GM23248 (cell line): ENCODE results near the gene LSS. TPM values are rescaled to one million over a fixed set of nuclear protein-coding genes. Genes with fewer than 3 reads are reported as not detected.

Source experiments
- DNase-seq: peaks from one replicate; pipeline ENCODE4 v3.0.0-alpha.2; 2015
- H2AFZ ChIP-seq: fragments of 200-600 bp; sonication (generic); 2 replicates; pipeline ENCODE4 v1.6.1; 2016; ENCODE audit warnings: antibody characterized with exemption
- H3F3A ChIP-seq: fragments of 200-600 bp; sonication (generic); 2 replicates; pipeline ENCODE4 v1.6.1; 2016; ENCODE audit warnings: mild to moderate bottlenecking, antibody characterized with exemption, mixed run types; ENCODE audit not compliant: insufficient read depth
- H3K27ac ChIP-seq: fragments of 200-600 bp; sonication (generic); 2 replicates; pipeline ENCODE4 v1.5.1; 2016; ENCODE audit warnings: mild to moderate bottlenecking
- H3K27me3 ChIP-seq: fragments of 200-600 bp; sonication (generic); replicated peaks from 2 replicates; pipeline ENCODE4 v1.6.1; 2016; ENCODE audit warnings: mild to moderate bottlenecking; ENCODE audit not compliant: insufficient read depth
- H3K36me3 ChIP-seq: fragments of 200-600 bp; sonication (generic); 2 replicates; pipeline ENCODE4 v1.6.1; 2016; ENCODE audit warnings: low read depth, mild to moderate bottlenecking
- H3K4me1 ChIP-seq: fragments of 200-600 bp; sonication (generic); 2 replicates; pipeline ENCODE4 v1.6.1; 2016; ENCODE audit warnings: mild to moderate bottlenecking; ENCODE audit not compliant: insufficient read depth
- H3K4me2 ChIP-seq: fragments of 200-600 bp; sonication (generic); one replicate; pipeline ENCODE4 v1.6.1; 2016; ENCODE audit warnings: mild to moderate bottlenecking; ENCODE audit not compliant: unreplicated experiment
- H3K4me3 ChIP-seq: fragments of 200-600 bp; sonication (generic); 2 replicates; pipeline ENCODE4 v1.5.1; 2016; ENCODE audit warnings: mild to moderate bottlenecking
- H3K79me2 ChIP-seq: fragments of 200-600 bp; sonication (generic); 2 replicates; pipeline ENCODE4 v1.6.1; 2016; ENCODE audit warnings: mild to moderate bottlenecking; ENCODE audit not compliant: insufficient read depth
- H3K9ac ChIP-seq: fragments of 200-600 bp; sonication (generic); 2 replicates; pipeline ENCODE4 v1.6.1; 2016; ENCODE audit warnings: mild to moderate bottlenecking
- H3K9me2 ChIP-seq: fragments of 200-600 bp; sonication (generic); 2 replicates; pipeline ENCODE4 v1.6.1; 2016; ENCODE audit warnings: mixed run types, mild to moderate bottlenecking, moderate library complexity; ENCODE audit not compliant: insufficient read depth
- H3K9me3 ChIP-seq: fragments of 200-600 bp; sonication (generic); one replicate; pipeline ENCODE4 v1.6.1; 2017; ENCODE audit warnings: low read depth
- H4K20me1 ChIP-seq: fragments of 200-600 bp; sonication (generic); 2 replicates; pipeline ENCODE4 v1.6.0; 2016; ENCODE audit not compliant: insufficient read depth
- EZH2 ChIP-seq: fragments of 200-600 bp; sonication (generic); IDR thresholded peaks from 2 replicates; pipeline ENCODE4 v1.6.1; 2018; ENCODE audit warnings: antibody characterized with exemption, mild to moderate bottlenecking; ENCODE audit not compliant: insufficient read depth, poor library complexity, severe bottlenecking
- EZH2phosphoT487 ChIP-seq: fragments of 200-600 bp; sonication (generic); IDR thresholded peaks from 2 replicates; pipeline ENCODE4 v1.6.1; 2018; ENCODE audit warnings: antibody characterized with exemption, moderate library complexity, mild to moderate bottlenecking, low read depth; ENCODE audit not compliant: insufficient read depth
- WGBS, 2 experiments: methylation state at CpG; one replicate each; pipeline ENCODE4 v1.1.6; 2015 to 2017; ENCODE audit warnings: low lambda C conversion rate in 2 of 2, low coverage in 1 of 2; ENCODE audit errors: missing lambda C conversion rate in 2 of 2; 5-methylcytosine and 5-hydroxymethylcytosine counted together
- in situ Hi-C: fragments of 300-500 bp; cut with MboI; formaldehyde crosslinking; loops from 2 replicates; pipeline ENCODE4 v1.15.0; 2020
- polyA plus RNA-seq: library from polyadenylated mRNA; unstranded; fragments of >200 nt; fragmentation: Nextera tagmentation; extraction: Ambion mirVana; gene quantifications from 2 replicates; pipeline ENCODE4 v1.2.1, GENCODE V29; 2016
- total RNA-seq: library from RNA; depleted of rRNA; stranded (reverse); fragments of >200 nt; shearing (Covaris generic); gene quantifications from 2 replicates; pipeline ENCODE4 v1.2.3, GENCODE V29; 2014

Gene LSS
- total and polyA plus RNA-seq, 2 experiments from 2014 or later: 28.0 to 41.1 TPM

DNA sequence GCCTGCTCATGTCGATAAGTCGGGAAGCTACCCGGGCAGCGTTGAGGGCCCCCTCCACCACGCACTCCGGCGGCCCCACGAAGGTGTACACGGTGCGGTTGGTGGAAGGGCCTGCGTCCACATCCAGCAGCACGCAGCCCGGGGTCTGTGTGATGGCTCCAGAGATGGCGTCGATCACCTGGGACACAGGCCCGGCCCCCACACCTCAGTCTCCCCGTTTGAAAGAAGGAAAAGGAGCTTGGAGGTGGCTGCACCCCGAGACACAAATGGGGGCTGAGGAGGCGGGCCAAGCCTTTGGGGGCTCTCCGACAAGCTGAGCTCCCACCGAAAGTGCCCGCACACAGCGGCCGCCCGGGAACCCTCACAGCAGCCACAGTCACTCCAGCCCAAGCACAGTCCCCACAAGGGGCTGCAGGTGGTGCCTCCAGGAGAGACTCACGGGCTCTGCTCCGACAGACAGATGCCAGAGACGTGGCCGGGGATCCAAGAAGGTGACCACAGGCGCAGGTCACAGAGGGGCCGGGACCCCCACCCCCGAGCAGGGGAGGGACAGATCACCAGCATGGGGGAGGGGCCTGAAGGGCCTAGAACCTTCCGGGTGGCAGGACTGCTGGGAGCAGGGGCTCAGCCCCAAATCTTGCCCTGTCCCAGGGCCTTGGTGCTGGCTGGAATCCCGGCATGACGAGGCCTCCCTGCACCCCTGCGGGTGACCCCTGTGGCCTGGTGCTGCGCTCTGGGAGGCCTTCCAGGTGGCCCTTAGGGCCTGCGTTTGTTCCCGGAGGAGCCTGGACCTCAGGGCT lies 74.2 kb downstream of the LSS start:
- Histone ChIP-seq H3K4me2 (no peak overlapping the region), H3K9ac (no peak overlapping the region), H3K4me3 (no peak overlapping the region), H3K4me1 (no peaks in the 10 kb centered on the region), H3K9me2 (no peaks in the 10 kb centered on the region), H3K79me2 (no peaks in the 10 kb centered on the region), H3K36me3 (no peaks in the 10 kb centered on the region), H3K9me3 (no peaks in the 10 kb centered on the region), H4K20me1 (no peaks in the 10 kb centered on the region), H3K27ac (no peak overlapping the region), H2AFZ (no peak overlapping the region), H3F3A (no peaks in the 10 kb centered on the region), H3K27me3 (no peaks in the 10 kb centered on the region)
- WGBS, 2 experiments: 84 to 85% methylated on average over 38 to 39 of the region's 39 CpGs
- no peak for TF ChIP-seq EZH2phosphoT487
- no peak for TF ChIP-seq EZH2
- in situ Hi-C loops: no loop called here
- DNase-seq: no peak

DNA sequence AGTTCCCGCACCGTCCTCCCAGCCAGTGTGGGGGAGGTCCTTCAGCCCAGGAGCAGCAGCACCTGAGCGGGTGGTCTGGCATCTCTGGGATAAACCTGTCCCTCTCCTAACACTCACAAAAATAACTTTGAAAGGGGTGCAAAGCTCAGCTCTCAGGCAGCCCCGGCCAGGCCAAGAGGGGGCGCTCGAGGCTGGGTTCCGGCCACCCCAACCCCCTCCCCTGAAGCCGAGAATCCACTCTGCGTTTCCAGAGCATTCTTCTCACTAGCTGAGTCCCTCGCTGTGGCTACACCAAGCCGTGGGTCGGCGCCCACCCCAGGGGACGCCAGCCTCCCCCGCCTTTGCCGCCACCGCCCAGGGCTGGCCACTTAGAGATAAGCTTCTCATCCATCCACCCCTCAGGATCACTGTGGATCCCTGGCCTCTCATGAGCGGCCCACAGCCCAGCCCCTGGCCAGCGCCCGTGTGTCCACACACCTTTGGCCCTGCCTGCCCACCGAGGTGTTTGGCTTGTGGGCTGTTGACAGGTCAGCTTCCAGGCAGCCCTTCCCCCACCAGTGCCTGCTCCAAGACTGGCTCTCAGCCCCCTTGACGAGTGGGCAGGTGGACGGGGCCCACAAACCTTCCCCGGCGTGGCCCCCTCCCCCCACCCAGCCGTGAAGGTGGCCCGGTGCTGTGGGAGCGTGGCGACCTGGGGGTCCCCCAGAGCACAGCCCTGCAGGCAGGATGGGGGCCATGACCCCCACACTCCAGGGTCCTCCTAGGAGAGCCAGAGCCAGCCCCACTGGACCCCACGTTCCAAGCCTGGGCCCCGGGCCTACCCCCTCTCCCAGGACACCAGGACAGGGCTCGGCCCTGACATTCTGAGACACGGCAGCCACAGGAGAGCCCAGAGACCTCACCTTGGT lies 75.1 kb downstream of the LSS start:
- Histone ChIP-seq H3K4me3 (0 out of 2 replicates have a peak overlapping the region, but pooled peaks have one; percentile 21), H3K36me3 (no peaks in the 10 kb centered on the region), H3F3A (peaks cover 6% of the 10 kb centered on the region; the same call in 1 of the 2 replicates), H3K4me1 (no peaks in the 10 kb centered on the region), H3K79me2 (no peaks in the 10 kb centered on the region), H3K4me2 (peak overlapping the region; percentile 16), H3K9ac (no peak overlapping the region), H3K9me3 (no peaks in the 10 kb centered on the region), H3K27me3 (no peaks in the 10 kb centered on the region), H4K20me1 (no peaks in the 10 kb centered on the region), H3K9me2 (no peaks in the 10 kb centered on the region), H3K27ac (no peak overlapping the region), H2AFZ (peak overlapping the region; percentile 55; the same call in 1 of the 2 replicates)
- TF ChIP-seq EZH2phosphoT487 (no peak), EZH2 (no peak)
- in situ Hi-C loops: no loop called here
- DNase-seq: peak; percentile 67
- 33 to 40% methylated on average over 19 to 33 of the region's 33 CpGs for WGBS, 2 experiments

DNA sequence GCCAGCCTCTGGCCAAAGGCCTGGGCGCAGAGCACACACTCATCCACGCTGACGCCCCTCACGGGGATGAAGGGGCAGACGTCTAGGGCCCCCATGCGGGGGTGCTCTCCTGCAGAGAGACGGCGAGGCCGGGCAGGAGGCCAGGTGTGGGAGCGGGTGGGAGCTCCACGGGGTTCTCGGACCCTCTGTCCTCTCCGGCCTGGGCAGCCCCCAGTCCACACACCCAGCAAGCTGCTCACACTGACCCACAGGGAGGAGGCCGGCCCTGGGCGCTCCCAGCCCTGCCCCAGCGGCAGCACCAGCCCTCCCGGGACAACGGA lies 75.7 kb downstream of the LSS start:
- Histone ChIP-seq H3K9me2 (no peaks in the 10 kb centered on the region), H3F3A (peaks cover 6% of the 10 kb centered on the region; the same call in 1 of the 2 replicates), H2AFZ (peak overlapping the region; percentile 55; the same call in 1 of the 2 replicates), H3K36me3 (no peaks in the 10 kb centered on the region), H4K20me1 (no peaks in the 10 kb centered on the region), H3K4me3 (0 out of 2 replicates have a peak overlapping the region, but pooled peaks have one; percentile 12), H3K9ac (no peak overlapping the region), H3K4me1 (no peaks in the 10 kb centered on the region), H3K27me3 (no peaks in the 10 kb centered on the region), H3K9me3 (no peaks in the 10 kb centered on the region), H3K27ac (no peak overlapping the region), H3K4me2 (peak overlapping the region; percentile 16), H3K79me2 (no peaks in the 10 kb centered on the region)
- whole genome bisulfite sequencing, 2 experiments: 31 to 33% methylated on average over 16 to 18 of the region's 18 CpGs
- in situ Hi-C loops: no loop called here
- DNase-seq: no peak
- TF ChIP-seq EZH2phosphoT487: no peak
- TF ChIP-seq EZH2: no peak
